Subcutaneous abdominal adipose tissue (tissue), 5 donors: ENCODE data around the gene C1orf105.

Experiments
- H3K27ac ChIP-seq: one replicate; pipeline ENCODE4 v1.7.0; 2013; ENCODE audit warnings: low read depth, mild to moderate bottlenecking, inconsistent platforms, low read length, moderate library complexity
- H3K27me3 ChIP-seq, 5 donors: one replicate each; pipeline ENCODE4 v1.7.0; 2013; ENCODE audit warnings: low read length in 5 of 5, inconsistent platforms in 1 of 5; ENCODE audit not compliant: control insufficient read depth in 5 of 5, insufficient read depth in 4 of 5
- H3K36me3 ChIP-seq, 5 donors: one replicate each; pipeline ENCODE4 v1.7.0; 2013; ENCODE audit warnings: low read length in 5 of 5; ENCODE audit not compliant: control insufficient read depth in 5 of 5, insufficient read depth in 5 of 5
- H3K4me1 ChIP-seq, 5 donors: one replicate each; pipeline ENCODE4 v1.7.0; 2013; ENCODE audit warnings: low read length in 5 of 5, mild to moderate bottlenecking in 3 of 5, moderate library complexity in 1 of 5; ENCODE audit not compliant: control insufficient read depth in 5 of 5, insufficient read depth in 5 of 5
- H3K4me3 ChIP-seq, 5 donors: one replicate each; pipeline ENCODE4 v1.7.0; 2013; ENCODE audit warnings: low read length in 5 of 5, low read depth in 1 of 5
- H3K9ac ChIP-seq, 5 donors: one replicate each; pipeline ENCODE4 v1.7.0; 2013; ENCODE audit warnings: low read length in 5 of 5, mild to moderate bottlenecking in 4 of 5, moderate library complexity in 3 of 5
- H3K9me3 ChIP-seq, 5 donors: one replicate each; pipeline ENCODE4 v1.7.0; 2013; ENCODE audit warnings: low read length in 5 of 5; ENCODE audit not compliant: control insufficient read depth in 5 of 5
- donor health status: healthy.
- donor health status: healthy.
- donor health status: healthy.
- donor health status: healthy.
- donor health status: healthy.

The C1orf105 gene

DNA sequence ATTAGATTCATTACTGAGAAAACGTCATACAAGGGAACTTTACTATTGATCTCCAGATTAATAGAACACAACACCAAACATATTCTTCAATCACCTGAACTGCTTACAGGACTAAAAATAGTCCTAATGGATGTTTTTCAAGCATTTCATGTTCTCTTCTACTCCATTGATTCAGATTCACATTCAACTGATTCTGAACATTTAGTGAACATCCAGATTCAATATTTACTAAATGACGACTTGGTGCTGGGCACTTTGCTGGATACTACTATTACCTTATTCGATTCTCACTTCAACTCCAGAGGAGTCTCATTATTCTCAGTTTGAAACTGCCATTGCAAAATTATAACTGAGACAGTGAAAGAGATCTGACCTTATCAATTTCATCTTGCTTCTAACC lies 93.6 kb downstream of the C1orf105 start:
- Histone ChIP-seq H3K4me3 (no peak overlapping the region), H3K9me3 (peaks cover 0 to 7% (median 0%) of the 10 kb centered on the region in 5 donors), H3K36me3 (no peaks in the 10 kb centered on the region), H3K27ac (no peak overlapping the region), H3K9ac (no peak overlapping the region), H3K4me1 (peaks cover 0 to 2% (median 0%) of the 10 kb centered on the region in 5 donors), H3K27me3 (no peaks in the 10 kb centered on the region)

DNA sequence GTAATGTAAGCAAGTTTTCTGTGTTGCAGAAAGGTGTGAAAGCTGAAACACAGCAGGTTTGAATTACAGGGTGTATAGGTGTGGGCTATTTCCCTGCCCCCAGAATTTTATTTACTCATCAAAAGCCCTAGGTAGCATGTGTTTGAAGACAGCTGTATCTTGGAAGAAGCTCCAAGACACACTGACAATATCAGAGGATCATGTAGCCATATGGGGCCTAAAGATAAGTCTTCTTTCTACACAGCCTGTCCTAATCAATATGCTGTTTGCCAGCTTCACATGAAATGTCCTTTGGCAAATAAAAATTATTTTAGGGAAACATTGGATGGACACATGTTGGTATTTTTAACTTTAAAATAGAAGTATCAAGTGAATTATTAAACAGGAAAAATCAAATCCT lies 95.0 kb downstream of the C1orf105 start:
- H3K36me3 ChIP-seq, result no peaks in the 10 kb centered on the region
- peaks cover 0 to 2% (median 0%) of the 10 kb centered on the region in 5 donors for H3K4me1 ChIP-seq
- no peak overlapping the region for H3K4me3 ChIP-seq
- no peak overlapping the region for H3K27ac ChIP-seq
- no peak overlapping the region for H3K9ac ChIP-seq
- peaks cover 0 to 7% (median 0%) of the 10 kb centered on the region in 5 donors for H3K9me3 ChIP-seq
- no peaks in the 10 kb centered on the region for H3K27me3 ChIP-seq

DNA sequence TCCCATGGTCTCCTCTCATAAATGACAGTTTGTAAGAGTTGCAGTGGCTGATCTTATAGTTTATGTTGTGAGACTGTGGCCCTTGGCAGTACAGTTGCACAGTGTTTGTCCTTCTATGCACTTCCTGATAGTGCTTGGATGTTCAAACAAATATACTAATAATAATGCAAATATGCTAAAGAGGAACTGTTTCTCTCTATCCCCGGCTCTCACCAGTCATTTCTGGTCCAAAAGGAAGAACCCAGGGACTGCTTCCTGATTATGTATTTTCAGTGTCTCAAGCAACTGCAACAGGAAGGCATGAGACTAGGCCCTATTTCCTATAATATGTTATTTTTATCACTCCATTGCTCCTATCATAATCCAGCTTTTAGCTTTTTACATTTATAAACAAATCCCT lies 95.4 kb downstream of the C1orf105 start:
- Histone ChIP-seq H3K36me3 (no peaks in the 10 kb centered on the region), H3K4me1 (peaks cover 0 to 2% (median 0%) of the 10 kb centered on the region in 5 donors), H3K9ac (no peak overlapping the region), H3K9me3 (peaks cover 0 to 7% (median 0%) of the 10 kb centered on the region in 5 donors), H3K27me3 (no peaks in the 10 kb centered on the region), H3K27ac (no peak overlapping the region), H3K4me3 (no peak overlapping the region)

- Histone ChIP-seq H3K36me3 (no peaks in the 10 kb centered on the region), H3K4me1 (peaks cover 0 to 2% (median 0%) of the 10 kb centered on the region in 5 donors), H3K27ac (no peak overlapping the region), H3K27me3 (no peaks in the 10 kb centered on the region), H3K4me3 (no peak overlapping the region), H3K9me3 (peaks cover 0 to 7% (median 0%) of the 10 kb centered on the region in 5 donors), H3K9ac (no peak overlapping the region)
Observed at GRCh38 chr1:172517081-172517480, 96.6 kb downstream of the C1orf105 start.

- Histone ChIP-seq H3K27me3 (no peaks in the 10 kb centered on the region), H3K9me3 (peaks cover 0 to 7% (median 0%) of the 10 kb centered on the region in 5 donors), H3K9ac (no peak overlapping the region), H3K36me3 (no peaks in the 10 kb centered on the region), H3K4me1 (peaks cover 0 to 2% (median 0%) of the 10 kb centered on the region in 5 donors), H3K4me3 (no peak overlapping the region), H3K27ac (no peak overlapping the region)
Observed at GRCh38 chr1:172517545-172517944, 97.1 kb downstream of the C1orf105 start.
